Neural progenitor cell (in vitro differentiated cells): ENCODE measurements around the gene MSH3.

Experiments used
- CTCF ChIP-seq: fragments of 200-600 bp; sonication (generic); IDR thresholded peaks from 2 replicates; pipeline ENCODE4 v1.5.1; 2017; ENCODE audit warnings: antibody characterized with exemption, mild to moderate bottlenecking
- EZH2 ChIP-seq: fragments of 200-600 bp; sonication (generic); IDR thresholded peaks from 2 replicates; pipeline ENCODE4 v1.6.1; 2017; ENCODE audit warnings: antibody characterized with exemption, mild to moderate bottlenecking, moderate library complexity

DNA sequence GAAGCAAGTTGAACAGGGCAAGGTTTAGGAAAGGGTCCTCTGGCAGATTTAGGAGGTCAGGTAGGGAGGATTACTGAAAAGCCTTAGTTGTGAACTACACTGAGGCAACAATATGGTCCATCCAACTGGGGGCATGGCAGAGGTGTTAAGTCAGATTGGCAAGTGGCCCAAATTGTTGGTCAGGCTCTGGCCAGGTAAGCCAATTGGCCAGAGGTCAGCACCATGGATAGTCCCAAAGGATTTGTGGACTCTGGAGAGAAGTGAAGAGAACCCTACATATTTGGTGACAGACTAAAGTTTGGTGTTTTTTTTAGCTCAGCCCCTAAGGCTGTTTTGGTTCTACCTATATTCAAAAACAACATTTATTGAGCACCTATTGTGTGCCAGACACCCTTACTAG is 266.6 kb downstream of the MSH3 start:
- TF ChIP-seq EZH2 (no peak), CTCF (no peak)
